NCI-H146 treated with DMSO at 0.1 percent for 48 hours (cell line): ENCODE data around the gene CNDP2.

Source experiments
- DNase-seq: peaks from one replicate; lab custom pipeline; 2025; ENCODE audit not compliant: unreplicated experiment; lab: John Stamatoyannopoulos, UW

The CNDP2 gene

DNA sequence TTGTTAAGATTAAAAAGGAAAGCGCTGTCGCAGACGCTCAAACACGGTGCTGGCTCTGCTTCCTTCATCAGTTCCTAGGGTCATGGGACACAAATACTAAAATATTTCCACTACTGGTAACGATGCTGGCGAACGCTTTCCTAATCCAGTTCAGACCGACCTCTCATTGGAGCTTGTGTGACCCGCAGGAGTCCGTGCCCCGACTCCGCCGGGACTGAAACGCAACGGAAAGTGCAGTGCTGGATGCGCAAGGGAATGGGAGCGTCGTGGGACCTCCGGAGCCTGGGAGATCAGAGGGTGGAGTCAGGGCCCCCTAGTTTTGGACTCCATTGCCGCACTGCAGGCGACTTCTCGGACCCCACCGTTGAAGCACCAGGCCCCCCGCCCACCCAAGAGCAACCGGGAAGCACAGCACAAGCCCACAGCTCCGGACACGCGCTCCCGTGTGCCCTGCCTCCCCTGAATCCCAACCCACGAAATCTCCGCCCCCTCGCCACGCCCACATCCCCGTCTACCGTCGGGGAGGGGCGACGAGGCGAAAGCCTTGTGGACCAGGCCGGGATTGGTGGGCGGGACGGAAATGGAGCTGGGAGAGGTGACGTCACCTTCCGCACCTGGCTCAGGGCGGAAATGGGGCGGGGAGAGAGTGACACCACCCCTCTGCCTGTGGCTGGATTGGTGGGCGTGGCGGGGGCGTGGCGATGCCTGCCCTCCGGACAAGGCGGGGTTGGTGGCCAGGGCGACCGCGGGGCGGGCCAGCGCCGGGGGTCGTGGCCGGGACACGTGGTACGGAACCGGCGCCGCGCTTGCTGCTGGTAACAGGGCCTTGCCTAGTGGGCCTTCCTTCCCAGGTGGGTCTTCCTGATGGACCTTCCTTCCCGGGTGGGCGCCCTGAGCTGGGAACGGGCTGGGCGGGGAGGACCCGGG is at the start of gene CNDP2:
Gene CNDP2 (plus strand): TSS at position 783 of the 927 bp plus-strand sequence. CDS start 3,611 bp downstream, outside the sequence.
- peak; percentile 99 for DNase-seq

DNA sequence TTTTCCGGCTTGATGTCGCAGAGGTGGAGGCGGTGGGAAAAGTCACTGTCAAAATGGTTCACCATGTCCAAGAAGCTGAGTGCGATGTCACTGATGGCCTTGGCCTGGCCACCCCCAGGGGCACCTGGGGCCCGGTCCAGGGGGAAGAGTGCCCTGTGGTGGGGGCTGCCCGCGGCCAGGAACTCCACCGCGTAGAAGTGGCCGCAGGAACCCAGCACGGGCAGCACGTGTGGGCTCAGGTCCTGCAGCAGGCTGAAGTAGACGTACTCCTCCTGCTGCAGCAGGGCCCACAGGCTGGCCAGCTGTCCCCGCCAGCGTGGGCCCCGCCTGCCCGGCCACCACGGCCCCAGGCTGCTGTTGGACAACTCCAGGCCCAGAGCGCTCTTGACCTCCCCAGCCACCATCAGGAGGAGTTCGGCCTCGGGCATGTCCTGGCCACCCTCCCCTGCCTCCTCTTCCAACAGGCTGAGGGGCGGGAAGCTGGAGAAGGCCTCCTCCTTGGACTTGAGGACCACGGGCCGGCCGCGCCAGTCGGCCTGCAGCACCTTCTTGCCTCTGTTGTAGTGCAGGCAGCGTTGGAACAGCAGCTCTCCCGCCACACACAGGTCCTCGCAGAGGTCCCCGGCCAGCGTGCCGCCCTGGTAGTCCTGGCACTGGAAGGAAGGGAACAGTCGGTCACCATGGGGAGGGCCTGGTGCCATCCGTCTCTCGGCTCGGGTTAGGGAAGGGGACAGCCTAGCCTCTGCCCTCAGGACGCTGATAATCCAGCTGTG is 49.3 kb upstream of the CNDP2 start:
- DNase-seq = no peak

DNA sequence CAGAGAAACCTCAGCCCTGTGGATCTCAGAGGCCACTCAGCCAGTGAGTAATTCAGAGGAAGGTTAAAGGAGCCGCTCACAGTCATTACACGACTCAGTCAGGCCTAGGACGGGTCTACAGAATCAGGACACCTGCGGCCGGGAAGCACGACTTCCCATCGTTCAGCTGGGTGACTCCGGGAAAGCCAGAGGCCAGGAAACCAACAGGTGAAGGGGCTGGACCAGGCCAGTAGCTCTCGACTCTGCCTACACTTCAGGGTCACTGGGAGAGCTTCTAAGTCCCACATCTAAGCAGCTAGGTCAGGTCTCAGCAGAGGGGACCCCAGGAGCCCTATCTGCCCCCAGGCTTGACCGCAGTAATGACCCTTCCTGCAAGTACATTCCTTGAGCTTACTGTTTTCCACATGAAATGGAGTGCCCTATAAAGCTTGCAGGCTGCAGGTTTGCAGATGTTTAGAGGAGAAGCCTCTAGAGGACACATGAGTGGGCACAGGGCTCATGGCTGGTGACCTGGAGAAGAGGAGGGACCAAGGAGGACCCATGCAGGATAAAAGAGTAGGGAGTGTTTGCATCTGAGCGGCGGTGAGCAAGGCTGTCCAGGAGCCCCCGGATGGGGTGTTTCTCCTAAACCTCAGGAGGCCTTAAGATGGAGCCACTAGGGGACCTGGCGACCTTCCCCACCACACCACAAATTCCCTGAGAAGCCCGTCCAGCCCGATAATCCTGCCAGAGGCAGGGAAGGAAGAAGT is 48.6 kb upstream of the CNDP2 start:
- DNase-seq = no peak

DNA sequence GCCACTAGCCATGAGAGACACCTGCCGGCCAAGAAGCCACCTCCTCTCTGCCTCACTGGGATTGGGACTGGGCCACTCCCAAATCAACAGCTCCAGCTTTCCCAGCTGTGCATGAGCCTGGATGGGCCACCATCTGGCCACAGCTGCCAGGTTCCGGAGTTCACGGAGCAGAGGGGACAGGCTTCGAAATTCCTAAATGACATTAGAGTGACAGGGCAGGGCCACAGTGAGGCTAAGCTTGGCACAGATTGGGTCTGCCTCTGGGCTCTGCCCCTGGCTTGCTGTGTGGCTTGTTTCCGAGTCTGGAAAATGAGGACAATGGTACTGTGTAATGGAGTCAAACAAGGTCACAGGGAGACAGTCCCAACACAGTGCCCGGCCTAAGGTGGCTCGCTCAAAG is 45.5 kb upstream of the CNDP2 start:
- DNase-seq = no peak

DNA sequence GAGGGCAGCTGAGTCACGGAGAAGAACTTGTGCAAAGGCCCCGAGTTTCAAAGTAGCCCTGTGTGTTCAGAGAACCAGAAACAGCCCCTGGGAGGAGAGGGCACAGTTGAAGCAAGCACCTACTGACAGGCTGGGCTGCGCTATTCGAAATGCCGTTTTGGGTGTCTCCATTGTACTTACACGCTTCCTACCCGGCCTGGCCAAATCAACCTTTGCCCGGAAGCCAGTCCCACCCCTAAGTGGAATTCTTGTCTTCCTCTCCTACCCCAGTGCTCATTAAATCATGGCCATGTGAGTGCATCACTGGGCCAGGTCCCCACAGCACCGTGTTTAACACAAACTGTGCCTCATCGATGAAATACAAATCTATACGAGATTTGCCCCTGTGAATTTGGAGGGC is 45.0 kb upstream of the CNDP2 start:
- no peak for DNase-seq

DNA sequence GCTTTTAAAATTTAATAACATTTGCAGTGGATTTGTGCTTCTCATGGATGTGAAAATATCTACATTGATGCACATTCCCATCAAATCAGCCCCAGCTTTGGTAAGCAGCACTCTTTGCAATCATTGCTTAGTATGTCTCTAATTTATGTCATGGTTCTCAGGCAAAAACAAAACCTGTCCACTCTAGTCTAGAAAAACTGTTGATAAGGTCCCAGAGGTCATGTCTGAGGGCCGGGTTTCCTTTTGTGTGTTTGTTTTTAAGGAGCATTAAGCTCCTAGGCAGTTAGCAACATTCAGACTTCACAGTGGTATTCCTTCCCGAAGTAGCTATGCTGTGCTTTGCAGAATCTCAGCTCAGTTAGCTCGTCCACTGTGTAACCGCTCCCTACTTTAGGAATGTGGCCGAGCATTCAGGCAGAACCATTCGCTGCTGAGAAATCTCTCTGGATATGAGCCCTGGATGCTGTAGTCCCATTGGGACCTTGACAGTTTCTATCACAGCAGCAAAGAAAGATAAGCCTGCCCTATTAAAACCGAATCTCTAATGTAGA is 43.1 kb upstream of the CNDP2 start:
- DNase-seq = no peak

DNA sequence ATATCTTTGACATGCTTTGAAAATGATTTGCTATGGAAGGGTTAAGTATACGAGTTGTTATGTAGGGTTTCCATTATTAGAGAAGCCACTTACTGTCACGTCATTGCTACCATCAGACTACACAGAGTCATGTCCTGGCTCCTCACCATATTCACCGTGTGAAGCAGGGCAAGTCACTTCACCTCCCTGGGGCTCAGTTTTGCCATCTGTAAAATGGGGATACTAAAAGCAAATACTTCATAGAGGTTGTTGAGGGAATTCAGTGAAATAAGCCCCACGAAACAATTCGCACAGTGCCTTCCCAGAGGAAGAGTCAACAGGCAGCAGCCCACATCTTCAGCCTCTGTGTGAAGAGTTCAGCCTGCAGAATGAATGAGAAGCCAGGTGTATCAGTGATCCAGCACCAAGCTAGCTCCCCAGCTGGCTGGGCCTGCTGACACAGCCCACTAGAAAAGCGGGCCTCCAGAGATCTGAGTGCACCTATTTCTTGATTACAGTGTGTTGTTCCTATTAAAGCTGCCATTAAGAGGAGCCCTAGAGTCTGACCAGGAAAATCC is 42.4 kb upstream of the CNDP2 start:
- no peak for DNase-seq

DNA sequence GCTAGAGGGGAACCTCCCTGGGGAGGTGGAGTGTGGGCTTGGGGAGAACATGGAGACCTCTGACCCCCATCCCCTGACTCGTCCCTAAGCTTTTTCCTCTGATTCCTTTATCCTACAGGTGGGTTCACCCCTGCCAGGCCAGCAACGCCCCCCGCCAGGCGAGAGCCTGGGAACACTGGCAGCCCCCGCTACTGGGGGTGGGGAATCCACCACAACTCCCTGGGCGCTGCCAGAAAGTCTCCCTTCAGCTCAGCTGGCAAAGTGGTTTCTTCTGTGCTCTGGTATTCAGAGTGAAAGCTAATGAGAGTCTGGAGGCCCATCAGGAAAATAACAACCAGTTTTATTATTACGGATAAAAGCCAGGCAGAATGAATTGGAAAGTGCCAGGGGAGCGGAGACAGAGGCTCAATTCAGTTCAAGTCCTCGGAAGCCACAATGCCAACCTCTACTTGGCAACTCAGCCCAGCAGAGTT is 41.8 kb upstream of the CNDP2 start:
- DNase-seq = no peak

DNA sequence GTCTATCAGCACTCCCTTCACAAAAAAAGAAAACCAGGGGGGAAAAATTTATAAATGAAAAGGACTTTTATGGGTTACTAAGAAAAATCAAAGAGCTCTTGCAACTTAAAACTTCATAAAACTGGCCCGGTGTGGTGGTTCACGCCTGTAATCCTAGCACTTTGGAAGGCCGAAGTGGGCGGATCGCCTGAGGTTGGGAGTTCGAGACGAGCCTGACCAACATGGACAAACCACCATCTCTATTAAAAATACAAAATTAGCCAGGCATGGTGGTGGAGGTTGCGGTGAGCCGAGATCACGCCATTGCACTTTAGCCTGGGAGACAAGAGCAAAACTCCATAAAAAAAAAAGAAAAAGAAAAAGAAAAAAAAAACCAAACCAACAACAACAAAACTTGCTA is 40.8 kb upstream of the CNDP2 start:
- no peak for DNase-seq

DNA sequence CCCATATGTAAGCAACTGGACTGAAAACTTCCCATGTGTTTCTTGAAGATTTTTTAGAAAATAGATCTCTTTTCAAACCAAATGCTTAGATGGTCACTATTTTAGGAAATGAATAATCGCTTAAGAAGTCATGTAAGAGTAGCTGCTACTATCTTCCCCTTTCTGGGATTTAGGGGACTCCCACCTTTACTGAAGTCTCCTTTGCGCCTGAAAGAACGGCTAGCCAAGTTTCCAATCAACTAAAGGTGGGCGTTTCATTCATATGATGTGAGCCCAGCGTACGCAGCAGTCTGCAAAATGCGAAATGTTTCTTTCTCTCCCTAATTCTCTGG is 40.2 kb upstream of the CNDP2 start:
- DNase-seq = no peak

DNA sequence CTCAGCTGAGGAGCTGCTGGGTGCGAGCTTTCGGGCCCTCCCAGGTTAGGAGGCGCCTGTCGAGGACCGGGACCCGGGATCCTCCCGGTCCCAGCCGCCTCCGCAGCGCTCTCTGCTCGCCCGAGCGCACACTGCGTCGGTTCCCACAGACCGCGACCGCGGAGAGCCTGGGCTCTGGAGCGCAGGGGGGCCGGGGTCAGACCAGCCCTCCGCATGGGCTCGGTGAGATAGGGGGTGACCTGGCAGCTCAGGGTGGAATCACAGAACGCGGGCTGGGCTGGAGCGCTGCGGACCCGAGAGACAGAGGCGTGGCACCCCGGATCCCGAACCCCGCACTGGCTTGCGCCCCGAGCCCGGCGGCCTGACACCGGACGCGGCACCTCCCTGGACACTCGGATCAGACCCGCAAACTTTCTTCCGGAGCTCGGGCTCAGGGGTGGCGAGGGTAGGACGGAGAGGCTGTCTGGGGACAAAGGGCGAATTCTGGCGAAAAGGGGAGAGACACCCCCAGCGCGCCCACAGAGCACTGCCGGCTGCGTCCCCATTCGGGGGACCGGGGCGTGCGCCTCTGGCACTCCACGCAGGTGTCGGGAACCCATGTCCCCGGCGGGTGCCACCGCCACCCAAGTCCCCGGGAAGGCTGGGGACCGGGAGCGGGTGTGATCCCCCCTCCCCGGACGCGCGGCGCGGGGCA is 39.7 kb upstream of the CNDP2 start:
- no peak for DNase-seq

DNA sequence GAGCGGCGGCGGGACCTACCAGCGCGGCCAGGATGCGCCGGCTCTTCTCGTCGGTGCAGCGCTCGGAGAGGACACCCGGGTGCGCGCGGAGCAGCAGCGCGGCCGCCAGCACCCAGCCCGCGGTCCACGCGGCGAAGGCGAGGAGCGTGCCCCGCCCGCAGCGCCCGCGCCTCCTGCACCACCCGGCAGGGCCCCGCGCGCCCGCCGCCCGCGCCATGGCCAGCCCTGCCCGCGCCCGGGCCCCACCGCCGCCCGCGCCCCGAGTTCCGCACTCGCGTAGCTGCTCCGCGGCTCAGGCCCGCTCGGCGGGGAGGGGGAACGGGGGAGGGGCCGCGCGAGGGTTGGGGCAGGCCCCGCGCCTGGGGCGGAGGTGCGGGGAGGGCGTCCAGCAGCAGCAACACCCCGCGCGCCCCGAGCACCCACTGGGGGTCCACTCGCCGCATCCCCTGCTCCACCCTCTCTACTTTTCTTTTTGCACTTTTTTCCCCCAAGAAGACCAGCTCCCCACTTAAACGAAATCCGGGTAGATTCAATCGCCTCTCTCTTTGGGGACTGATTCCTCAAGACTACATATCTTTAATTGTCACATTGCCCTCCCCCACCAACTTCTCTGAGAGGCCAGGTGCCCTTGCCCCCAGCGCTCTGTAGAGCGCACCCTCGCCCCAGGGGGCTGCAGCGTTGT is 39.0 kb upstream of the CNDP2 start, which contains the start of gene DIPK1C:
Gene DIPK1C (minus strand): TSS at position 266 of the 682 bp plus-strand sequence. CDS start 49 bp downstream, at position 217.
- DNase-seq = no peak

DNA sequence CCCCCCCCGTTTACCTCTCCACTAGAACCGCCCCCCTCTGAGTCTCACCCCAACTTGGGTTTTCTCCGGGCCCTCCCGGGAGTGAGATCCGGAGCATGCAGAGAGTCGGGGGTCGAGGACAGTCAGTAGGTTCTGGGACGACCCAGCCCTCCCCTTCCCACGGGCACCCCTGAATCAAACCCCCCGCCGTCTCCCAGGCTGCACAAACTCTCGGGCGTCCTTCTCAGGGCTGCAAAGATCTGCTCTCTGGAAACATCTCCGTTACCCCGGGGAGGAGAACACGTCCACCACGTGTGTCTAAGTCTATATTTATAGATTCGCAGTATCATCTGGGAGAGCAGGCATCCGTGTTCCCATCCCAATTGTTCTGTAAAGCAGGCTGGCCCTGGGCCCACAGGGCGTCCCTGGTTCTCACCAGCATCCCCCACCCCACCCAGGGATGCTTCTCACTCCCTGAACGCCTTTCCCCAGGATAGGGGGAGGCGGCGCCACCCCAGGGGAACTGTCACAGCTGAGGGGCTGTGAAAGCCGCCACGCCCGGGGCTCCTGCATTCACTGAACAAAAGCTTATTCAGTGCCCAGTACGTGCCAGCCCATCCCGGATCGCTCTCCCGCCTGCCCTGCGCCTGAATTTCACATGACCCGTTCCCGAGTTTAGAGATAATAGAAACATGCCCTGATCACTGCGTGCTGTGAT is 38.3 kb upstream of the CNDP2 start:
- DNase-seq = no peak

DNA sequence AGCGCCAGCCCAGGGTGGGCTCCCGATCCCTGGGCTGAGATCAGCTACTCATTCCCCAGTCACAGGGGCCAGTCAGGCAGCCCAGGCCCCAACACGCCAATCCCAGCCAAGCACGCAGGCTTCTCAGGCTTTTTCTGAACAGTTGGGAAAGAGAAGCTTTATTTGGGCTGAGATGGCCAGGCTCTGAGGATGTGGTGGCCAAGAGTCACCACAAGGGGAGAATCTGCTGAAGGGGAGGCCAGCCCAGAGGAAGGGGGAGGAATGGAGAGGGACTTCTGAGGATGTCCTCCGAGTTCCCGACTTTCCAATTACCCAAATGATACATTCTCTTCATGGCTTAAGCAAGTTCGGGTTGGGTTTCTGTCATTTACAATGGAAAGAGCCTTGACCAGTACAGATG is 36.3 kb upstream of the CNDP2 start:
- no peak for DNase-seq

DNA sequence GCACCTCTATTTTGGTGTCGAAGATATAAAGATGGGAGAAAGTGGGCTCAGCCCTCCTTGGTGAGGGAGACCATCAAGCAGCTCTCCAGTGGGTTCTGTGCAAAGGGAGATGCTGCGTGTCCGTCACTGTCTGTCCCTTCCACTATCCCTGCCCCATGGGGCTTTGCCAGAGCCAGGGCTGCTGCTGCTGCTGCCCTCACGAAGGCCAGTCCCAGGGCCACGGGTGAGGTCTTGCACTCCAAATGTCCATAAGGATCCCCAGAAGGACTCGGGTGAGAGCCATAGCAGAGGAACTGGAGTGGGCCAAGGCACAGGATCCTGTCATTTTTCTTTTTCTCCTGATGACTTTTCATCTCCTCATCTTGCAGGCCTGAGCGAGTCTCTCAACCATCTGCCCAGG is 35.3 kb upstream of the CNDP2 start:
- DNase-seq = no peak

DNA sequence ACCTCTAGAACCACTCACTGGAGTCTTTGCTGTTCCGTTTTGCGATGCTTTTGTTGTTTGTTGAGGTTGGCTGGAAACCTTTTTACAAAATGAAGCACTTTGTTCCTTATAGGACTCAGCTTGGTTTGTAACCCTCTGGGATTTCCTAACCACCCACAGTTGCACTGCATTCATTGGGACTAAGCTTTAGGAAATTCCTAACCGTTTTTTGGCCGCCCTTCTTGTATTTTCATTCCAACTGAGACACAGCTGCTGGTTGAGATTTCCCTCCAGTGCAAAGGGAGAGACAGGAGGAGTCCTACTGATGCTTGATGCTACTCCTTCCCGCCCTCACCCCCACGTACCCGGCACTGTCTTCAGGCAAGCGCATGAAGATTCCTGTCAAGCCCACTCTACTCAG is 32.9 kb upstream of the CNDP2 start:
- DNase-seq = no peak

DNA sequence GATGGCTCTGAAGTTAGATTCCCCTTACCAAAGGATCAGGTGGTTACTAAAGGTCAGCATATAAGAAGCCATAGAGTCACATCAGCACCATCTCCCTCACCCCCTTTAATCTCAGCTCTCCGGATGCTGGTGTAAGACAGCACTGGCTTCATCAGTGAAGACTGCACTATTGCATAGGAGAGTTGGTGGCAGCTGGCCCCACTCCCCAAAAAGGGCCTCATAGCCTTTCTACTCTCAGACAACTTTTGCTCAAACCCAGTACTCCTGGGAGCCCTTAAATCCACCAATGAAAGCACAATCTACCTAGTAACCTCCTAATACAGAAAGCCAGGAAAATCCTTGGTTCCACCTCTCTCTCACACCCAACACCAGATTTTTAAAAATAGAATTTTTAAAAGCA is 32.2 kb upstream of the CNDP2 start:
- no peak for DNase-seq

DNA sequence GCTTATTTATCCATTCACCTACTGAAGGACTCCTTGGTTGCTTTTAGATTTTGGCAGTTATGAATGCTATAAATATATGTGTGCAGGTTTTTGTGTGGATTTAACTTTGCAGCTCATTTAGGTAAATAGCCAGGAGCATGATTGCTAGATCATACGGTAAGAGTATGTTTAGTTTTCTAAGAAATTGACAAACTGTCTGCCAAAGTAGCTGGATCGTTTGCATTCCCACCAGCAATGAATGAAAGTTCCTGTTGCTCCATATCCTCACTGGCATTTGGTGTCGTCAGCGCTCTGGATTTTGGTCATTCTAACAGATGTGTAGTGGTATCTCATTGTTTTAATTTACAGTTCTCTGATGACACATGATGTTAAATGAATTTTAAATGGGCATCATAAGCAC is 30.4 kb upstream of the CNDP2 start:
- DNase-seq = no peak

DNA sequence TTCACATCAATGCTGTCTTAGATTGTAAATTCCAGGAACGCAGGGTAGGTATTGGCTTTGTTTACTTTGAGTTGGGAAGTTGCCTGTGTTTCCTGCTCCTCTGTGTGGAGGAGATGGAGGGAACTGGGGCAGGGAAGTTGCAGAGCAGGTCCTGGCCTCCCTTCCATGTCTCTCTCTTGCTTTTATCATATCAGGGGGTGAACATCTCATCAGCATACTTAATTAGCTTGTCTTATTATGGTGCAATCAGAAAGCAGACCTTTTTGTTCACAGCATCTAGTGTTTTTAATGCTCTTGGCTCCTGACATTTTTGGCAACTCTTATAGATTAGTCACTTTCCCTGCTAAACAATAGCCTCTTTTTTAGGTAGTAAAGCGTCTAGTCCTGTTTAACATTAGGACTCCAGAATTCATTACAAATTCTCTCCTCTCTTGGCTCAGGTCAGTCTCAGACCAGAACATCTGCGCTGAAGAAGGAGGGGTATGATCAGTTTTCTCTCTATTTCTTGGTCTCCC is 27.6 kb upstream of the CNDP2 start:
- no peak for DNase-seq
